MM.1S (cell line): Measurements from ENCODE around the gene MAP3K20.

Experiments
- EZH2 ChIP-seq: fragments of 300-600 bp; sonication (generic); optimal IDR thresholded peaks from 2 replicates; pipeline ENCODE3; 2017; ENCODE audit warnings: low read depth, mild to moderate bottlenecking, antibody characterized with exemption, low read length, mixed read lengths
- TF ChIP-seq, protein P1 (sequence below): fragments of 300-600 bp; sonication (generic); IDR thresholded peaks from 2 replicates; pipeline ENCODE4 v1.5.1; 2016; ENCODE audit warnings: antibody characterized with exemption, low read length, mixed read lengths

GRCh38 chr2:173136067-173136466 is 60.4 kb downstream of the MAP3K20 start:
- TF ChIP-seq EZH2 = no peak
- TF ChIP-seq, protein P1, sequence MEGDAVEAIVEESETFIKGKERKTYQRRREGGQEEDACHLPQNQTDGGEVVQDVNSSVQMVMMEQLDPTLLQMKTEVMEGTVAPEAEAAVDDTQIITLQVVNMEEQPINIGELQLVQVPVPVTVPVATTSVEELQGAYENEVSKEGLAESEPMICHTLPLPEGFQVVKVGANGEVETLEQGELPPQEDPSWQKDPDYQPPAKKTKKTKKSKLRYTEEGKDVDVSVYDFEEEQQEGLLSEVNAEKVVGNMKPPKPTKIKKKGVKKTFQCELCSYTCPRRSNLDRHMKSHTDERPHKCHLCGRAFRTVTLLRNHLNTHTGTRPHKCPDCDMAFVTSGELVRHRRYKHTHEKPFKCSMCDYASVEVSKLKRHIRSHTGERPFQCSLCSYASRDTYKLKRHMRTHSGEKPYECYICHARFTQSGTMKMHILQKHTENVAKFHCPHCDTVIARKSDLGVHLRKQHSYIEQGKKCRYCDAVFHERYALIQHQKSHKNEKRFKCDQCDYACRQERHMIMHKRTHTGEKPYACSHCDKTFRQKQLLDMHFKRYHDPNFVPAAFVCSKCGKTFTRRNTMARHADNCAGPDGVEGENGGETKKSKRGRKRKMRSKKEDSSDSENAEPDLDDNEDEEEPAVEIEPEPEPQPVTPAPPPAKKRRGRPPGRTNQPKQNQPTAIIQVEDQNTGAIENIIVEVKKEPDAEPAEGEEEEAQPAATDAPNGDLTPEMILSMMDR = no peak
